ENCODE data around the gene CLTB.

Gene CLTB

DNA sequence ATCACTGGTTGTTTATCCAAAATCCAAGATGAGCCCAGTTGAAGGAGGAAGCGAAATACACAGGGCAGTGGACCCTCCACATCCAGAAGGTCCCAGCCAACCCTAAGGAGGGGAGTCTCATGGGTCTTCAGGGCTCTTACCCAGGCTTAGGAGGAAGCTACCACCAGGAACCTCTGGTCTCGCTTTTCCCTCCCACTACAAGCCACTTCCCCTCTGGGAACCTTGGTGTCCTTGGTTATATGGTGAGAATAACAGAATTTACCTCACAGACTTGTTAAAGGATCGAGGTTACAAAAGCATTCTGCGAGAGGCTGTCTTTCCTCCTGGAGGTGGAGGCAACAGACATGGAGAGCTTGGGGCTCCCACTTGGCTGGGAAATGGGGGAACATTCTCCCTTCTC is 24.3 kb downstream of the CLTB start:
- H3K36me3 ChIP-seq, result peaks cover 31 to 64% (median 46%) of the 10 kb centered on the region in 11 experiments
- H3K9ac ChIP-seq, result peak overlapping the region in 8 of 11 experiments; percentile 9 to 46 (median 24); a peak in 8 of 22 replicates
- no peak overlapping the region for H3K4me3 ChIP-seq
- H3K4me1 ChIP-seq, result peaks cover 12 to 56% (median 32%) of the 10 kb centered on the region in 10 experiments
- H4K20me1 ChIP-seq, result peaks cover 0 to 29% (median 7%) of the 10 kb centered on the region in 11 experiments; a peak in 15 of 22 replicates
- H3K27ac ChIP-seq, result peak overlapping the region in 9 of 11 experiments; percentile 1 to 60 (median 43); a peak in 14 of 22 replicates
- H3K4me2 ChIP-seq, result peak overlapping the region in 8 of 11 experiments; percentile 27 to 91 (median 63); a peak in 15 of 22 replicates
- no peak for TF ChIP-seq Cebpa-rat (IDR thresholded peaks at IDR 0.05)
- H3K9me3 ChIP-seq (replicated peaks in 1 of 11), result no peaks in the 10 kb centered on the region
- no peaks in the 10 kb centered on the region for H3K27me3 ChIP-seq

- no peaks in the 10 kb centered on the region for H3K9me3 ChIP-seq (replicated peaks in 1 of 11)
- H3K9ac ChIP-seq, result peak overlapping the region in 1 of 11 experiments; percentile 12; a peak in 2 of 22 replicates
- H3K36me3 ChIP-seq, result peaks cover 28 to 64% (median 51%) of the 10 kb centered on the region in 11 experiments
- H3K4me2 ChIP-seq, result peak overlapping the region in 8 of 11 experiments; percentile 27 to 91 (median 63); a peak in 15 of 22 replicates
- H3K4me3 ChIP-seq, result no peak overlapping the region
- H3K27ac ChIP-seq, result peak overlapping the region in 4 of 11 experiments; percentile 10 to 60 (median 38); a peak in 6 of 22 replicates
- H3K4me1 ChIP-seq, result peaks cover 17 to 56% (median 37%) of the 10 kb centered on the region in 10 experiments
- H4K20me1 ChIP-seq, result peaks cover 0 to 34% (median 12%) of the 10 kb centered on the region in 11 experiments; a peak in 19 of 22 replicates
- H3K27me3 ChIP-seq, result no peaks in the 10 kb centered on the region
- TF ChIP-seq Cebpa-rat (IDR thresholded peaks at IDR 0.05), result no peak
Observed at GRCh38 chr5:176391479-176391878, 24.9 kb downstream of the CLTB start.

DNA sequence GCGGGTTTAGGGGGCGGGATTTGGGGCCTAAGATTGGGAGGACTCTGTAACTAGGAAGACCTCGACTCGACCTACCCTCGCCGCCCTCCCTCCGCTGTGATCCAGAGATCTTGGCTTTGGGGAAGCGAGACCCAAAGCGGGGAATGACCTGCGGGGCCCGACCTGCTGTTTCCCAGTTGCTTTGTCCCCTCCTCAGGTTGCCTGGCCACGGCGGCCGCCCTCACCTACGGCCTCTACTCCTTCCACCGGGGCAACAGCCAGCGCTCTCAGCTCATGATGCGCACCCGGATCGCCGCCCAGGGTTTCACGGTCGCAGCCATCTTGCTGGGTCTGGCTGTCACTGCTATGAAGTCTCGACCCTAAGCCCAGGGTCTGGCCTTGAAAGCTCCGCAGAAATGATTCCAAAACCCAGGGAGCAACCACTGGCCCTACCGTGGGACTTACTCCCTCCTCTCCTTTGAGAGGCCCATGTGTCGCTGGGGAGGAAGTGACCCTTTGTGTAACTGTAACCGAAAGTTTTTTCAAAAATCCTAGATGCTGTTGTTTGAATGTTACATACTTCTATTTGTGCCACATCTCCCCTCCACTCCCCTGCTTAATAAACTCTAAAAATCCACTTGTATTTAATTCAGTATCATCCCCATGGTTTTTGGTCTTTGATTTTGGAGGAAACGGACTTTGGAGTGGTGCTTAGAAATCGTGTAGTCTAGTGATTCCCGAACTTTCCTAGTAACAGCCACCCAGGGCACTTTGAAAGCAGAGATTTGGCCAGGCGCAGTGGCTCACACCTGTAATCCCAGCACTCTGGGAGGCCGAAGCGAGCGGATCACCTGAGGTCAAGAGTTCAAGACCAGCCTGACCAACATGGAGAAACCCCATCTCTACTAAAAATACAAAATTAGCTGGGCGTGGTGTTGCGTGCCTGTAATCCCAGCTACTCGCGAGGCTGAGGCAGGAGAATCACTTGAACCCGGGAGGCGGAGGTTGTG is 26.9 kb downstream of the CLTB start:
- peak overlapping the region; percentile 82 to 94 (median 90) for H3K4me2 ChIP-seq
- H3K27ac ChIP-seq, result peak overlapping the region; percentile 92 to 99 (median 97)
- peaks cover 0 to 47% (median 32%) of the 10 kb centered on the region in 11 experiments; a peak in 19 of 22 replicates for H4K20me1 ChIP-seq
- no peak for TF ChIP-seq Cebpa-rat (IDR thresholded peaks at IDR 0.05)
- peak overlapping the region; percentile 91 to 99 (median 97) for H3K9ac ChIP-seq
- peaks cover 42 to 76% (median 69%) of the 10 kb centered on the region in 11 experiments for H3K36me3 ChIP-seq
- peak overlapping the region; percentile 77 to 91 (median 84) for H3K4me3 ChIP-seq
- H3K9me3 ChIP-seq (replicated peaks in 1 of 11), result no peaks in the 10 kb centered on the region
- no peaks in the 10 kb centered on the region for H3K27me3 ChIP-seq
- H3K4me1 ChIP-seq, result peaks cover 32 to 71% (median 53%) of the 10 kb centered on the region in 10 experiments

GRCh38 chr5:176388444-176389134 is 27.8 kb downstream of the CLTB start, which contains the start of the genes HIGD2A and NOP16:
Gene HIGD2A, plus strand, starts transcription at chr5:176388751. Its CDS starts 69 bp downstream, at chr5:176388820.
Gene NOP16, minus strand, starts transcription at chr5:176388598. Its CDS starts 59 bp downstream, at chr5:176388539.
- peak within 1 kb of the TSS; percentile 83 to 100 (median 94) for H3K4me2 ChIP-seq
- peak within 1 kb of the TSS; percentile 77 to 91 (median 84) for H3K4me3 ChIP-seq
- peaks cover 0 to 55% (median 41%) of the 10 kb centered on the region in 11 experiments; a peak in 20 of 22 replicates for H4K20me1 ChIP-seq
- peak within 1 kb of the TSS; percentile 91 to 99 (median 97) for H3K9ac ChIP-seq
- peaks cover 32 to 74% (median 53%) of the 10 kb centered on the region in 10 experiments for H3K4me1 ChIP-seq
- H3K27ac ChIP-seq, result peak within 1 kb of the TSS; percentile 92 to 99 (median 97)
- H3K36me3 ChIP-seq, result peaks cover 44 to 78% (median 72%) of the 10 kb centered on the region in 11 experiments
- H3K27me3 ChIP-seq, result no peaks in the 10 kb centered on the region
- H3K9me3 ChIP-seq (replicated peaks in 1 of 11), result no peaks in the 10 kb centered on the region
- no peak for TF ChIP-seq Cebpa-rat (IDR thresholded peaks at IDR 0.05)

DNA sequence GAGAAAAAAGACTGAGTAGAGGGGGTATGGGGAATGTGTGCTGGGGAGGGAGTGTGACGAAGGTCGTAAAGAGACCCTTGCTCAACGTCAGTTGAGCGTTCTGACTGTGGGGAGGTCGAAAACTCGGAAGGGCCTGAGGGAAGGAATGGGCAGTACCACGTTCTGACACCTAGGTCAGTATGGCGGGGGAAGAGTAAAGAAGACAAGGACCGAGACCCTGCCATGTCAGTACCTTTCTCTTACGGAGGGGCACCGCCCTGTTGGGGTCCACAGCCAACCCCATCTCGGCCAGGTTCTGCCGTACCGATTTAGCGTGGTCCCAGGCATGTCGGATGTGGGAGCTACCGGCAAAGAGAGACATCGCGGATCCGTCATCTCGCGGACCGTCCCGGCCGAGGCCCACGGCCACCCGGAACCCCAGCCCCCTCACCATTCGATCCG is 28.3 kb downstream of the CLTB start:
- no peaks in the 10 kb centered on the region for H3K9me3 ChIP-seq (replicated peaks in 1 of 11)
- no peaks in the 10 kb centered on the region for H3K27me3 ChIP-seq
- peak overlapping the region; percentile 91 to 99 (median 97) for H3K9ac ChIP-seq
- H3K27ac ChIP-seq, result peak overlapping the region; percentile 92 to 99 (median 97)
- peaks cover 0 to 55% (median 46%) of the 10 kb centered on the region in 11 experiments; a peak in 20 of 22 replicates for H4K20me1 ChIP-seq
- no peak for TF ChIP-seq Cebpa-rat (IDR thresholded peaks at IDR 0.05)
- H3K4me1 ChIP-seq, result peaks cover 32 to 71% (median 53%) of the 10 kb centered on the region in 10 experiments
- peak overlapping the region; percentile 77 to 91 (median 84) for H3K4me3 ChIP-seq
- peaks cover 44 to 78% (median 72%) of the 10 kb centered on the region in 11 experiments for H3K36me3 ChIP-seq
- H3K4me2 ChIP-seq, result peak overlapping the region; percentile 83 to 100 (median 94)

DNA sequence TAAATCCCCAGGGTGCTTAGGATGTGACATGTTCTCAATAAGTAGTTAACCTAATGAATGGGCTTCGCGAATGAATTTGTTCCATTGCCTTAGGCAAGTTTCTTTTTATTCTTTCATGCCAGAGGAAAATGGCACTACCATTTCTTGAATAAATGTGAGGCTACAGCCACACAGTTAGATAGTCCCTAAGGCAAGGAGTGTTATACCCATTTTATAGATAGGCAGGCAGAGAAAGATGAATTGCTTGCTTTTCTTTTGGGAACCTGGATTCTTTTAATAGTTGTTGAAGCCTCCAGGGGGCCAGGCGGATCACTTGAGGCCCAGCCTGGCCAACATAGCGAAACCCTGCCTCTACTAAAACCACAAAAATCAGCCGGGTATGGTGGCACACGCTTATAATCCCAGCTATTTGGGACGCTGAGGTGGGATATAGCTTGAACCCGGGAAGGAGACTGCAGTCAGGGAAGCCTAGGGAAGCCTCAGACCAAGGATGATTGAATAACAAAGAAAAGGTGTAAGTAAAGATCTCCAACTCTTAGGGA is 28.9 kb downstream of the CLTB start:
- H3K9ac ChIP-seq, result peak overlapping the region; percentile 91 to 99 (median 97)
- no peaks in the 10 kb centered on the region for H3K27me3 ChIP-seq
- peaks cover 44 to 78% (median 72%) of the 10 kb centered on the region in 11 experiments for H3K36me3 ChIP-seq
- no peaks in the 10 kb centered on the region for H3K9me3 ChIP-seq (replicated peaks in 1 of 11)
- no peak for TF ChIP-seq Cebpa-rat (IDR thresholded peaks at IDR 0.05)
- H3K27ac ChIP-seq, result peak overlapping the region; percentile 92 to 99 (median 97); a peak in 21 of 22 replicates
- H3K4me1 ChIP-seq, result peaks cover 32 to 66% (median 49%) of the 10 kb centered on the region in 10 experiments
- peak overlapping the region; percentile 77 to 91 (median 84) for H3K4me3 ChIP-seq
- H3K4me2 ChIP-seq, result peak overlapping the region; percentile 83 to 100 (median 94)
- peaks cover 0 to 57% (median 51%) of the 10 kb centered on the region in 11 experiments; a peak in 20 of 22 replicates for H4K20me1 ChIP-seq

DNA sequence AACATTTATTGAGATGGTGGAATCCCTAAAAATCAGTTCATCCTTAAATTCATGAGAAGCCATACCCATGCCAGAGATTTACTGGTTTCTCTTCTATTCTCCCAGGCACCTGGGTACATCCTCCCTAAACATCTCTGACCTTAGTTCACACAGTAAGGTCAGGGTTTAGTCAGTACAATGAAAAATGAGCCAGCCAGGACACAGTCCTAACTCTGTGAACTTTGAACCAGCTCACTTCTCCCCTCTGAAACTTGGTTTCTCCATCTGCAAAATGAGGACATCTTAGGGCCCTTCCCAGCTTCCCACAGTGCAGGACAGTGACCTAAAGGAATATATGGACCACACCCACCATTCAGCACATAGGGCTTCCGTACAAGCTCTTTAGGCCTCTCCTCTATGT is 29.8 kb downstream of the CLTB start:
- H3K4me1 ChIP-seq, result peaks cover 32 to 56% (median 40%) of the 10 kb centered on the region in 10 experiments
- peak overlapping the region; percentile 83 to 100 (median 94) for H3K4me2 ChIP-seq
- peak overlapping the region in 1 of 11 experiments; percentile 99; a peak in 1 of 22 replicates for H3K27ac ChIP-seq
- peaks cover 0 to 67% (median 58%) of the 10 kb centered on the region in 11 experiments; a peak in 20 of 22 replicates for H4K20me1 ChIP-seq
- H3K9me3 ChIP-seq (replicated peaks in 1 of 11), result no peaks in the 10 kb centered on the region
- H3K9ac ChIP-seq, result peak overlapping the region; percentile 91 to 99 (median 97); a peak in 20 of 22 replicates
- no peaks in the 10 kb centered on the region for H3K27me3 ChIP-seq
- peaks cover 51 to 78% (median 74%) of the 10 kb centered on the region in 11 experiments for H3K36me3 ChIP-seq
- no peak for TF ChIP-seq Cebpa-rat (IDR thresholded peaks at IDR 0.05)
- peak overlapping the region in 9 of 10 experiments; percentile 77 to 91 (median 85); a peak in 17 of 20 replicates for H3K4me3 ChIP-seq

Data from BLaER1 treated with 17β-estradiol and CSF1 and Interleukin-3, amounts not matched to agents 10 nM and 100 nM (cell line).